GM12878 (cell line): ENCODE measurements around the gene KCNQ1OT1. TPM values are rescaled to one million over a fixed set of nuclear protein-coding genes. Genes with fewer than 3 reads are reported as not detected.

Experiments used
- ATAC-seq: fragments of 200-7000 bp; cut with Tn5 transposase; 3 replicates; pipeline ENCODE4 v1.9.1; 2020; ENCODE audit warnings: mild to moderate bottlenecking, moderate library complexity
- BruUV-seq: library from RNA; stranded (reverse); fragments of 400-500 nt; replicated peaks from 2 replicates; lab custom pipeline; 2021; lab: Mats Ljungman, UMichigan
- CTCF ChIA-PET: fragments of 300-600 bp; sonication (Branson Sonifier 250); formaldehyde crosslinking; extraction: SDS; loops from one replicate; lab custom pipeline; 2021; ENCODE audit warnings: inconsistent platforms; lab: Yijun Ruan, JAX
- POLR2A ChIA-PET: fragments of 350-600 bp; formaldehyde crosslinking; extraction: SDS; loops from one replicate; lab custom pipeline; 2021; ENCODE audit warnings: inconsistent platforms; lab: Charles Lee
- RAD21 ChIA-PET: fragments of 300-600 bp; sonication (Branson Sonifier 250); formaldehyde crosslinking; loops from one replicate; lab custom pipeline; 2023; ENCODE audit warnings: antibody characterized with exemption; ENCODE audit not compliant: unreplicated experiment; lab: Charles Lee
- SMC1A ChIA-PET: fragments of 300-600 bp; sonication (Branson Sonifier 250); formaldehyde crosslinking; loops from one replicate; lab custom pipeline; 2023; ENCODE audit not compliant: unreplicated experiment, uncharacterized antibody; lab: Charles Lee
- DNase-seq: peaks from one replicate; pipeline ENCODE4 v3.0.0-alpha.2; 2011; ENCODE audit warnings: low read depth, low spot score
- FAIRE-seq: peaks from 3 replicates; lab custom pipeline; 2011; peaks lifted over from hg19 to GRCh38; lab: Jason Lieb, UNC
- H2AFZ ChIP-seq: 2 replicates; pipeline ENCODE4 v1.6.0; 2011; ENCODE audit warnings: low read depth, low read length, control low read depth; ENCODE audit not compliant: control insufficient read depth
- H3K27ac ChIP-seq: 2 replicates; pipeline ENCODE4 v1.5.1; 2011; ENCODE audit warnings: control low read depth; ENCODE audit not compliant: control insufficient read depth, insufficient read depth
- H3K27me3 ChIP-seq, 2 experiments: replicated peaks in 1 of 2; 2 replicates each; pipeline versions ENCODE4 v1.6.0 to v1.6.1; 2011; ENCODE audit warnings: low read length in 1 of 2; ENCODE audit not compliant: control insufficient read depth in 2 of 2, insufficient read depth in 2 of 2
- H3K36me3 ChIP-seq, 2 experiments: 2 replicates each; pipeline ENCODE4 v1.5.1; 2011; ENCODE audit warnings: low read length in 1 of 2; ENCODE audit not compliant: control insufficient read depth in 2 of 2, insufficient read depth in 2 of 2
- H3K4me1 ChIP-seq: 2 replicates; pipeline ENCODE4 v1.6.1; 2011; ENCODE audit warnings: mild to moderate bottlenecking, low read length, moderate library complexity, mixed read lengths; ENCODE audit not compliant: control insufficient read depth, insufficient read depth
- H3K4me2 ChIP-seq: 2 replicates; pipeline ENCODE4 v1.6.0; 2011; ENCODE audit warnings: control low read depth; ENCODE audit not compliant: control insufficient read depth, insufficient read depth
- H3K4me3 ChIP-seq: fragments of 200-600 bp; sonication (generic); 2 replicates; pipeline ENCODE4 v1.5.1; 2016
- H3K79me2 ChIP-seq: 2 replicates; pipeline ENCODE4 v1.6.0; 2011; ENCODE audit warnings: low read length; ENCODE audit not compliant: control insufficient read depth, insufficient read depth
- H3K9ac ChIP-seq: 2 replicates; pipeline ENCODE4 v1.8.0; 2011; ENCODE audit warnings: low read length, control low read depth, mixed read lengths; ENCODE audit not compliant: control insufficient read depth, insufficient read depth
- H3K9me3 ChIP-seq: replicated peaks from 3 replicates; pipeline ENCODE4 v1.5.1; 2011; ENCODE audit warnings: mild to moderate bottlenecking, low read length; ENCODE audit not compliant: control insufficient read depth, insufficient read depth
- H4K20me1 ChIP-seq: 2 replicates; pipeline ENCODE4 v1.6.0; 2011; ENCODE audit not compliant: control insufficient read depth, insufficient read depth
- CREB1 ChIP-seq: IDR thresholded peaks from 2 replicates; pipeline ENCODE4 v1.6.1; 2012; ENCODE audit warnings: low read depth, mild to moderate bottlenecking, inconsistent platforms
- FOXM1 ChIP-seq: IDR thresholded peaks from 2 replicates; pipeline ENCODE4 v1.6.1; 2012; ENCODE audit warnings: low read depth, mild to moderate bottlenecking, inconsistent platforms, low read length, moderate library complexity
- POU2F2 ChIP-seq: IDR thresholded peaks from 3 replicates; pipeline ENCODE4 v1.6.1; 2011; ENCODE audit warnings: low read depth, mild to moderate bottlenecking, low read length, borderline replicate concordance
- SMAD5 ChIP-seq: IDR thresholded peaks from 2 replicates; pipeline ENCODE4 v1.6.1; 2016; ENCODE audit warnings: antibody characterized with exemption, low read depth
- TCF3 ChIP-seq: IDR thresholded peaks from 2 replicates; pipeline ENCODE4 v1.6.1; 2012; ENCODE audit warnings: low read depth, mild to moderate bottlenecking, low read length, borderline replicate concordance; ENCODE audit not compliant: insufficient read depth
- ZNF24 ChIP-seq: fragments of 450-650 bp; IDR thresholded peaks from 2 replicates; pipeline ENCODE4 v1.6.1; 2017; ENCODE audit warnings: antibody characterized with exemption, mild to moderate bottlenecking
- WGBS: methylation state at CpG from one replicate; pipeline ENCODE4 v1.1.6; 2016; ENCODE audit warnings: low lambda C conversion rate; ENCODE audit not compliant: insufficient replicate concordance, insufficient coverage; ENCODE audit errors: missing lambda C conversion rate; 5-methylcytosine and 5-hydroxymethylcytosine counted together
- in situ Hi-C: fragments of 300-500 bp; cut with MboI; formaldehyde crosslinking; loops from 9 replicates; pipeline ENCODE4 v1.14.3; 2018; ENCODE audit warnings: mixed read lengths
- intact Hi-C: fragments of 100-400 bp; cut with micrococcal nuclease; formaldehyde crosslinking; loops from one replicate; pipeline ENCODE4 v1.14.2; 2022; ENCODE audit not compliant: unreplicated experiment
- polyA plus RNA-seq, 11 experiments: library from polyadenylated mRNA; depleted of rRNA in 4 of 11; unstranded in 6 of 11; stranded (reverse) in 5 of 11; fragments of >200 nt; fragmentation: Nextera tagmentation in 4 of 11; fragmentation: Illumina TruSeq in 1 of 11; extraction: Ambion mirVana in 4 of 11; extraction: Trizol in 1 of 11; gene quantifications; 1 replicate in 1 of 11; 2 replicates in 10 of 11; pipeline versions ENCODE4 v1.2.1 to v1.2.3, GENCODE V29; 2011 to 2016; ENCODE audit warnings: inconsistent platforms in 2 of 11, missing spikeins in 2 of 11, low read depth in 1 of 11
- total RNA-seq, 4 experiments: library from RNA; depleted of rRNA in 3 of 4; stranded (reverse); fragments of >200 nt in 3 of 4; fragmentation: Illumina TruSeq in 1 of 4; extraction: Trizol in 1 of 4; gene quantifications; 2 replicates each; pipeline versions ENCODE4 v1.2.1 to v1.2.3, GENCODE V29; 2013 to 2021
- TF ChIP-seq, protein P1 (sequence below): fragments of 450-650 bp; IDR thresholded peaks from 2 replicates; pipeline ENCODE4 v1.6.1; 2017; ENCODE audit warnings: mild to moderate bottlenecking, low read depth, inconsistent platforms; ENCODE audit not compliant: poor library complexity, severe bottlenecking
- TF ChIP-seq, protein P2 (sequence below): fragments of 450-650 bp; formaldehyde crosslinking; IDR thresholded peaks from 2 replicates; pipeline ENCODE4 v1.4.0; 2020; ENCODE audit warnings: mild to moderate bottlenecking, moderate library complexity
- TF ChIP-seq, protein P3 (sequence below): fragments of 450-650 bp; IDR thresholded peaks from 2 replicates; pipeline ENCODE4 v1.6.1; 2016; ENCODE audit warnings: mild to moderate bottlenecking, moderate library complexity, borderline replicate concordance
- TF ChIP-seq, protein P4 (sequence below): IDR thresholded peaks from 2 replicates; pipeline ENCODE4 v1.6.1; 2012; ENCODE audit warnings: low read depth, low read length, improper control_type of control experiment
- TF ChIP-seq, protein P5 (sequence below): fragments of 450-650 bp; IDR thresholded peaks from 2 replicates; pipeline ENCODE4 v1.6.1; 2014; ENCODE audit warnings: mild to moderate bottlenecking

Gene KCNQ1OT1
- total and polyA plus RNA-seq, 10 of the 15 experiments (the other 5 are each of a cell fraction or from before 2014, with no cell fraction given) = 0.02 to 1.6 (median 0.41) TPM

DNA sequence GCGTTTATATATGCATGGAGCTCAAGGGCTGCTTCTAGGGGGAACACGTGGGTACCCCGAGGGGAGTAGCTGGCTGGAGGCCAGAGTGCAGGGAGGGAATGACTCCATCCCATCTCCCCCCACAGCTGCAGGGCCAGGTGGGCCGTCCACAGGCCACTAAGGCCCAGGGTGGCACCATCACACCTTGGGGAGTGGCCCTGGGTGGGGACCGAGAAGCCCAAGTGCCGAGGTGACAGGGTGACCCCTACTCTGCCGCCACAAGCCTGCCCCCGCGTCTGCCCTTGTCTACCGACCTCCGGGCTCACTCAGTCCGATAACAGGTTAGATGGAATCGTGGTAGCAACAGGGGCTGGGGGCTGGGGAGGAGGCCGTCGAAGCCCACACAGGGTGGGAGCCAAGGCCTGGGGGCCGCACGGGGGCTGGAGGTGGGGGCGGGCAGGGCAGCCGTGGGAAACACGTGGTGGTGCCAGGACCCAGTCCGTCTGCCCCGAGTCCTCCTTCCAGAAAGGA is 125.7 kb downstream of the KCNQ1OT1 start:
- 60% methylated on average over 18 of the region's 22 CpGs for WGBS
- Histone ChIP-seq H3K4me1 (no peaks in the 10 kb centered on the region), H3K79me2 (no peaks in the 10 kb centered on the region), H3K9me3 (no peaks in the 10 kb centered on the region), H3K4me3 (no peak overlapping the region), H2AFZ (no peak overlapping the region), H3K4me2 (no peak overlapping the region), H3K27me3 (no peaks in the 10 kb centered on the region), H3K36me3 (no peaks in the 10 kb centered on the region), H3K27ac (no peak overlapping the region), H3K9ac (no peak overlapping the region), H4K20me1 (no peaks in the 10 kb centered on the region)
- intact Hi-C loops = no loop called here
- SMC1A ChIA-PET = no interaction called here
- in situ Hi-C loops = no loop called here
- FAIRE-seq = no peak
- BruUV-seq = no TSS peak
- CTCF ChIA-PET = no interaction called here
- ATAC-seq = no peak
- POLR2A ChIA-PET = no interaction called here
- RAD21 ChIA-PET = no interaction called here
- no peak for DNase-seq
- no peak for TF ChIP-seq SMAD5
- TF ChIP-seq ZNF24 = no peak
- TF ChIP-seq, protein P1, sequence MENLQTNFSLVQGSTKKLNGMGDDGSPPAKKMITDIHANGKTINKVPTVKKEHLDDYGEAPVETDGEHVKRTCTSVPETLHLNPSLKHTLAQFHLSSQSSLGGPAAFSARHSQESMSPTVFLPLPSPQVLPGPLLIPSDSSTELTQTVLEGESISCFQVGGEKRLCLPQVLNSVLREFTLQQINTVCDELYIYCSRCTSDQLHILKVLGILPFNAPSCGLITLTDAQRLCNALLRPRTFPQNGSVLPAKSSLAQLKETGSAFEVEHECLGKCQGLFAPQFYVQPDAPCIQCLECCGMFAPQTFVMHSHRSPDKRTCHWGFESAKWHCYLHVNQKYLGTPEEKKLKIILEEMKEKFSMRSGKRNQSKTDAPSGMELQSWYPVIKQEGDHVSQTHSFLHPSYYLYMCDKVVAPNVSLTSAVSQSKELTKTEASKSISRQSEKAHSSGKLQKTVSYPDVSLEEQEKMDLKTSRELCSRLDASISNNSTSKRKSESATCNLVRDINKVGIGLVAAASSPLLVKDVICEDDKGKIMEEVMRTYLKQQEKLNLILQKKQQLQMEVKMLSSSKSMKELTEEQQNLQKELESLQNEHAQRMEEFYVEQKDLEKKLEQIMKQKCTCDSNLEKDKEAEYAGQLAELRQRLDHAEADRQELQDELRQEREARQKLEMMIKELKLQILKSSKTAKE = no peak
- TF ChIP-seq, protein P2, sequence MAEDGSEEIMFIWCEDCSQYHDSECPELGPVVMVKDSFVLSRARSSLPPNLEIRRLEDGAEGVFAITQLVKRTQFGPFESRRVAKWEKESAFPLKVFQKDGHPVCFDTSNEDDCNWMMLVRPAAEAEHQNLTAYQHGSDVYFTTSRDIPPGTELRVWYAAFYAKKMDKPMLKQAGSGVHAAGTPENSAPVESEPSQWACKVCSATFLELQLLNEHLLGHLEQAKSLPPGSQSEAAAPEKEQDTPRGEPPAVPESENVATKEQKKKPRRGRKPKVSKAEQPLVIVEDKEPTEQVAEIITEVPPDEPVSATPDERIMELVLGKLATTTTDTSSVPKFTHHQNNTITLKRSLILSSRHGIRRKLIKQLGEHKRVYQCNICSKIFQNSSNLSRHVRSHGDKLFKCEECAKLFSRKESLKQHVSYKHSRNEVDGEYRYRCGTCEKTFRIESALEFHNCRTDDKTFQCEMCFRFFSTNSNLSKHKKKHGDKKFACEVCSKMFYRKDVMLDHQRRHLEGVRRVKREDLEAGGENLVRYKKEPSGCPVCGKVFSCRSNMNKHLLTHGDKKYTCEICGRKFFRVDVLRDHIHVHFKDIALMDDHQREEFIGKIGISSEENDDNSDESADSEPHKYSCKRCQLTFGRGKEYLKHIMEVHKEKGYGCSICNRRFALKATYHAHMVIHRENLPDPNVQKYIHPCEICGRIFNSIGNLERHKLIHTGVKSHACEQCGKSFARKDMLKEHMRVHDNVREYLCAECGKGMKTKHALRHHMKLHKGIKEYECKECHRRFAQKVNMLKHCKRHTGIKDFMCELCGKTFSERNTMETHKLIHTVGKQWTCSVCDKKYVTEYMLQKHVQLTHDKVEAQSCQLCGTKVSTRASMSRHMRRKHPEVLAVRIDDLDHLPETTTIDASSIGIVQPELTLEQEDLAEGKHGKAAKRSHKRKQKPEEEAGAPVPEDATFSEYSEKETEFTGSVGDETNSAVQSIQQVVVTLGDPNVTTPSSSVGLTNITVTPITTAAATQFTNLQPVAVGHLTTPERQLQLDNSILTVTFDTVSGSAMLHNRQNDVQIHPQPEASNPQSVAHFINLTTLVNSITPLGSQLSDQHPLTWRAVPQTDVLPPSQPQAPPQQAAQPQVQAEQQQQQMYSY = no peak
- TF ChIP-seq, protein P3, sequence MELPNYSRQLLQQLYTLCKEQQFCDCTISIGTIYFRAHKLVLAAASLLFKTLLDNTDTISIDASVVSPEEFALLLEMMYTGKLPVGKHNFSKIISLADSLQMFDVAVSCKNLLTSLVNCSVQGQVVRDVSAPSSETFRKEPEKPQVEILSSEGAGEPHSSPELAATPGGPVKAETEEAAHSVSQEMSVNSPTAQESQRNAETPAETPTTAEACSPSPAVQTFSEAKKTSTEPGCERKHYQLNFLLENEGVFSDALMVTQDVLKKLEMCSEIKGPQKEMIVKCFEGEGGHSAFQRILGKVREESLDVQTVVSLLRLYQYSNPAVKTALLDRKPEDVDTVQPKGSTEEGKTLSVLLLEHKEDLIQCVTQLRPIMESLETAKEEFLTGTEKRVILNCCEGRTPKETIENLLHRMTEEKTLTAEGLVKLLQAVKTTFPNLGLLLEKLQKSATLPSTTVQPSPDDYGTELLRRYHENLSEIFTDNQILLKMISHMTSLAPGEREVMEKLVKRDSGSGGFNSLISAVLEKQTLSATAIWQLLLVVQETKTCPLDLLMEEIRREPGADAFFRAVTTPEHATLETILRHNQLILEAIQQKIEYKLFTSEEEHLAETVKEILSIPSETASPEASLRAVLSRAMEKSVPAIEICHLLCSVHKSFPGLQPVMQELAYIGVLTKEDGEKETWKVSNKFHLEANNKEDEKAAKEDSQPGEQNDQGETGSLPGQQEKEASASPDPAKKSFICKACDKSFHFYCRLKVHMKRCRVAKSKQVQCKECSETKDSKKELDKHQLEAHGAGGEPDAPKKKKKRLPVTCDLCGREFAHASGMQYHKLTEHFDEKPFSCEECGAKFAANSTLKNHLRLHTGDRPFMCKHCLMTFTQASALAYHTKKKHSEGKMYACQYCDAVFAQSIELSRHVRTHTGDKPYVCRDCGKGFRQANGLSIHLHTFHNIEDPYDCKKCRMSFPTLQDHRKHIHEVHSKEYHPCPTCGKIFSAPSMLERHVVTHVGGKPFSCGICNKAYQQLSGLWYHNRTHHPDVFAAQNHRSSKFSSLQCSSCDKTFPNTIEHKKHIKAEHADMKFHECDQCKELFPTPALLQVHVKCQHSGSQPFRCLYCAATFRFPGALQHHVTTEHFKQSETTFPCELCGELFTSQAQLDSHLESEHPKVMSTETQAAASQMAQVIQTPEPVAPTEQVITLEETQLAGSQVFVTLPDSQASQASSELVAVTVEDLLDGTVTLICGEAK = no peak
- TF ChIP-seq TCF3 = no peak
- TF ChIP-seq, protein P4, sequence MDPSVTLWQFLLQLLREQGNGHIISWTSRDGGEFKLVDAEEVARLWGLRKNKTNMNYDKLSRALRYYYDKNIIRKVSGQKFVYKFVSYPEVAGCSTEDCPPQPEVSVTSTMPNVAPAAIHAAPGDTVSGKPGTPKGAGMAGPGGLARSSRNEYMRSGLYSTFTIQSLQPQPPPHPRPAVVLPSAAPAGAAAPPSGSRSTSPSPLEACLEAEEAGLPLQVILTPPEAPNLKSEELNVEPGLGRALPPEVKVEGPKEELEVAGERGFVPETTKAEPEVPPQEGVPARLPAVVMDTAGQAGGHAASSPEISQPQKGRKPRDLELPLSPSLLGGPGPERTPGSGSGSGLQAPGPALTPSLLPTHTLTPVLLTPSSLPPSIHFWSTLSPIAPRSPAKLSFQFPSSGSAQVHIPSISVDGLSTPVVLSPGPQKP = no peak
- TF ChIP-seq CREB1 = no peak
- TF ChIP-seq FOXM1 = no peak
- no peak for TF ChIP-seq POU2F2
- TF ChIP-seq, protein P5, sequence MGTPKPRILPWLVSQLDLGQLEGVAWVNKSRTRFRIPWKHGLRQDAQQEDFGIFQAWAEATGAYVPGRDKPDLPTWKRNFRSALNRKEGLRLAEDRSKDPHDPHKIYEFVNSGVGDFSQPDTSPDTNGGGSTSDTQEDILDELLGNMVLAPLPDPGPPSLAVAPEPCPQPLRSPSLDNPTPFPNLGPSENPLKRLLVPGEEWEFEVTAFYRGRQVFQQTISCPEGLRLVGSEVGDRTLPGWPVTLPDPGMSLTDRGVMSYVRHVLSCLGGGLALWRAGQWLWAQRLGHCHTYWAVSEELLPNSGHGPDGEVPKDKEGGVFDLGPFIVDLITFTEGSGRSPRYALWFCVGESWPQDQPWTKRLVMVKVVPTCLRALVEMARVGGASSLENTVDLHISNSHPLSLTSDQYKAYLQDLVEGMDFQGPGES = no peak
